NCI-H1694 treated with DMSO at 0.1 percent for 48 hours (cell line): ENCODE measurements around the gene NFIA.
A peak's percentile ranks its signal among the peaks of the same experiment; 100 is the strongest.

Experiments used
- DNase-seq: peaks from one replicate; lab custom pipeline; 2025; lab: John Stamatoyannopoulos, UW

Gene NFIA

GRCh38 chr1:61183471-61184039, 101.2 kb downstream of the NFIA start:
- DNase-seq: no peak

- peak; percentile 96 for DNase-seq
Observed at GRCh38 chr1:61184040-61184713, 101.8 kb downstream of the NFIA start.

GRCh38 chr1:61184714-61185106, 102.3 kb downstream of the NFIA start:
- DNase-seq: no peak

- DNase-seq: peak; percentile 76
Observed at GRCh38 chr1:61186753-61187152, 104.4 kb downstream of the NFIA start.

- no peak for DNase-seq
Observed at GRCh38 chr1:61187352-61188086, 105.2 kb downstream of the NFIA start.

GRCh38 chr1:61190153-61190552, 107.8 kb downstream of the NFIA start:
- peak; percentile 26 for DNase-seq

GRCh38 chr1:61190618-61191432, 108.5 kb downstream of the NFIA start:
- DNase-seq: no peak

GRCh38 chr1:61191433-61191720, 109.0 kb downstream of the NFIA start:
- DNase-seq: no peak

- DNase-seq: no peak
Observed at GRCh38 chr1:61192663-61193330, 110.4 kb downstream of the NFIA start.

- DNase-seq: no peak
Observed at GRCh38 chr1:61193808-61194207, 111.4 kb downstream of the NFIA start.

GRCh38 chr1:61198554-61198953, 116.2 kb downstream of the NFIA start:
- peak; percentile 99 for DNase-seq

- no peak for DNase-seq
Observed at GRCh38 chr1:61201035-61201434, 118.7 kb downstream of the NFIA start.

GRCh38 chr1:61202854-61203598, 120.7 kb downstream of the NFIA start:
- DNase-seq: peak; percentile 54

- DNase-seq: no peak
Observed at GRCh38 chr1:61204528-61204927, 122.2 kb downstream of the NFIA start.

GRCh38 chr1:61207416-61207815, 125.1 kb downstream of the NFIA start:
- no peak for DNase-seq

GRCh38 chr1:61208172-61208571, 125.8 kb downstream of the NFIA start:
- no peak for DNase-seq

- DNase-seq: no peak
Observed at GRCh38 chr1:61208831-61209230, 126.5 kb downstream of the NFIA start.

- DNase-seq: no peak
Observed at GRCh38 chr1:61210435-61211154, 128.2 kb downstream of the NFIA start.

- no peak for DNase-seq
Observed at GRCh38 chr1:61213245-61214011, 131.1 kb downstream of the NFIA start.

- DNase-seq: no peak
Observed at GRCh38 chr1:61215119-61215518, 132.8 kb downstream of the NFIA start.
